HepG2 (cell line): ENCODE results near the gene ZWILCH. TPM values are rescaled to one million over a fixed set of nuclear protein-coding genes. Genes with fewer than 3 reads are reported as not detected.

Experiments used
- CHD4 ChIP-seq: fragments of 200-600 bp; sonication (generic); IDR thresholded peaks from 2 replicates; pipeline ENCODE4 v1.7.0; 2017; ENCODE audit warnings: mild to moderate bottlenecking, low read length, borderline replicate concordance
- HHEX ChIP-seq: IDR thresholded peaks from 2 replicates; pipeline ENCODE4 v1.6.1; 2016; ENCODE audit warnings: control low read depth
- HNF4G ChIP-seq, 2 experiments: sonication (generic) in 1 of 2; formaldehyde crosslinking in 1 of 2; IDR thresholded peaks; 2 replicates each; pipeline versions ENCODE4 v1.4.0 to v1.6.1; 2011 to 2020; ENCODE audit warnings: borderline replicate concordance in 2 of 2, low read depth in 2 of 2, mild to moderate bottlenecking in 2 of 2, low read length in 1 of 2, missing genetic modification reagents in 1 of 2, moderate library complexity in 1 of 2
- MEIS1 ChIP-seq: sonication (generic); formaldehyde crosslinking; IDR thresholded peaks from 2 replicates; pipeline ENCODE4 v1.9.0; 2021; ENCODE audit warnings: mild to moderate bottlenecking, missing genetic modification reagents, moderate library complexity, borderline replicate concordance
- NCOA5 ChIP-seq: sonication (generic); formaldehyde crosslinking; IDR thresholded peaks from 2 replicates; pipeline ENCODE4 v1.4.0; 2020; ENCODE audit warnings: missing genetic modification reagents
- ZBTB7A ChIP-seq: sonication (generic); formaldehyde crosslinking; IDR thresholded peaks from 2 replicates; pipeline ENCODE4 v1.8.0; 2022; ENCODE audit warnings: mild to moderate bottlenecking, missing genetic modification reagents
- ZNF569 ChIP-seq: sonication (generic); formaldehyde crosslinking; IDR thresholded peaks from 2 replicates; pipeline ENCODE4 v1.5.0; 2020; ENCODE audit warnings: mild to moderate bottlenecking, missing genetic modification reagents, moderate library complexity, borderline replicate concordance
- ZNF782 ChIP-seq: sonication (generic); formaldehyde crosslinking; IDR thresholded peaks from 2 replicates; pipeline ENCODE4 v1.4.0; 2020; ENCODE audit warnings: missing genetic modification reagents, mild to moderate bottlenecking, borderline replicate concordance
- polyA plus RNA-seq, 8 experiments: library from polyadenylated mRNA; depleted of rRNA in 3 of 8; stranded (reverse) in 7 of 8; unstranded in 1 of 8; fragments of >200 nt; fragmentation: Illumina TruSeq in 4 of 8; extraction: Trizol in 4 of 8; gene quantifications; 2 replicates each; pipeline versions ENCODE4 v1.2.1 to v1.2.3, GENCODE V29; 2011 to 2016; ENCODE audit warnings: low read depth in 4 of 8, missing spikeins in 1 of 8, mixed read lengths in 1 of 8; ENCODE audit not compliant: insufficient read depth in 1 of 8
- total RNA-seq, 5 experiments: library from RNA; depleted of rRNA; stranded (reverse); fragments of >200 nt; fragmentation: Illumina TruSeq; extraction: Trizol; gene quantifications; 2 replicates each; pipeline ENCODE4 v1.2.3, GENCODE V29; 2016; ENCODE audit warnings: low read depth in 1 of 5
- TF ChIP-seq, protein P1 (sequence below): IDR thresholded peaks from 2 replicates; pipeline ENCODE4 v1.6.1; 2012; ENCODE audit warnings: low read depth, low read length, improper control_type of control experiment
- TF ChIP-seq, protein P2 (sequence below): sonication (generic); formaldehyde crosslinking; IDR thresholded peaks from 2 replicates; pipeline ENCODE4 v1.5.1; 2020; ENCODE audit warnings: mild to moderate bottlenecking, missing genetic modification reagents, borderline replicate concordance
- TF ChIP-seq, protein P3 (sequence below): sonication (generic); formaldehyde crosslinking; IDR thresholded peaks from 2 replicates; pipeline ENCODE4 v1.4.0; 2020; ENCODE audit warnings: missing genetic modification reagents
- TF ChIP-seq, protein P4 (sequence below): sonication (generic); formaldehyde crosslinking; IDR thresholded peaks from 2 replicates; pipeline ENCODE4 v1.8.0; 2023; ENCODE audit warnings: mild to moderate bottlenecking, missing genetic modification reagents

ZWILCH gene
- total and polyA plus RNA-seq, 2 of the 13 experiments (the other 11 are each of a cell fraction or from before 2014, with no cell fraction given), result 9.5 to 27.8 TPM

DNA sequence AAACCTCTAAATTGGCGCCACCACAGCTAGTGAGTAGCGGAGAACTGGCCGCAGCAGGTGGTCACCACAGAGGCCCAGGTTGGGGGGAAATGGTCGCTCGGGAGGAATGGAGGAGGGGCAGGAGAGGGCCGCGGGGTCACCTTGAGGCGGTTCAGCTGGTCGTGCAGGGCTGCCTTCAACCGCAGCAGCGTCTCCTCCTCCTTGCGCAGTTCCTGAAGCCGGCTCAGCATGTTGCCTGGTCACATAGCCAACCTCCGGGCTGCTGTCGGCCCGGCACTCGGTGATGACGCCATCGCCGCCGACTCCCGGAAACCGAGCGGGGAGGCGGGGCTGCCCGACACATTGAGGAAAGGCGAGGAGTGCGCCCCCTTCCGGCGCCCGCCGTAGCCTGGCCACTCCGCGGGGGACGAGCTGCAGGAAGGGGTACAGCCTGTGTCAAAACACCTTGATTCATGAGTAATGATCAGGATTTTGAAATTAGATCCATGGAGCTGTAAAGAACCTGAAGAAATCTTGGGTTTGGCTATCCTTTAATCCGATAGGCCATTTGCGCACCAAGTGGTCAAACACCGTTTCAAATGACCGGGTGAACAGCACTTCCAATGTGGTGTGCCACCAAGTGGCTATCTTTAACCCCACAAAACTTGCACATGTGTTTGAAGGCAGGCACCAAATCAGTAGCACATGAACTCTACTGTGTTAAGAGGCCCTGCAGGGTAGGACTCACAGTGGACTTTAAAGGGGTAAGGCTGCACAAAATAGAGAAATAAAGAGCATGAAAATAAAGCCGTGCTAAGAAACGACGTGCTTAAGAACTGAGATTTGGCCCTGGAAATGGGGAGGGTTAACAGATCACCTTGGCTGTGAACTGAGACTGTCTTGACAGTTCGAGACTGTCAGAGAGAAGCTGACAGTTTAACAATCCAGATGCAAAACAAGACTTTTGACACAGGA, 7.3 kb upstream of the ZWILCH start, which contains the start of gene SNAPC5 (continued):
- TF ChIP-seq ZBTB7A, result 0 out of 2 replicates have a peak, but pooled peaks have one; percentile 13
- TF ChIP-seq MEIS1 (CRISPR knock-in tag), result peak; percentile 45; the same call in 1 of the 2 replicates
- TF ChIP-seq, protein P1, sequence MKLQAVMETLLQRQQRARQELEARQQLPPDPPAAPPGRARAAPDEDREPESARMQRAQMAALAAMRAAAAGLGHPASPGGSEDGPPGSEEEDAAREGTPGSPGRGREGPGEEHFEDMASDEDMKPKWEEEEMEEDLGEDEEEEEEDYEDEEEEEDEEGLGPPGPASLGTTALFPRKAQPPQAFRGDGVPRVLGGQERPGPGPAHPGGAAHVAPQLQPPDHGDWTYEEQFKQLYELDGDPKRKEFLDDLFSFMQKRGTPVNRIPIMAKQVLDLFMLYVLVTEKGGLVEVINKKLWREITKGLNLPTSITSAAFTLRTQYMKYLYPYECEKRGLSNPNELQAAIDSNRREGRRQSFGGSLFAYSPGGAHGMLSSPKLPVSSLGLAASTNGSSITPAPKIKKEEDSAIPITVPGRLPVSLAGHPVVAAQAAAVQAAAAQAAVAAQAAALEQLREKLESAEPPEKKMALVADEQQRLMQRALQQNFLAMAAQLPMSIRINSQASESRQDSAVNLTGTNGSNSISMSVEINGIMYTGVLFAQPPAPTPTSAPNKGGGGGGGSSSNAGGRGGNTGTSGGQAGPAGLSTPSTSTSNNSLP, result no peak
- TF ChIP-seq ZNF569 (CRISPR knock-in tag), result 0 out of 2 replicates have a peak, but pooled peaks have one; percentile 48
- no peak for TF ChIP-seq ZNF782 (CRISPR knock-in tag)
- no peak for TF ChIP-seq HHEX (CRISPR knock-in tag)
- TF ChIP-seq, protein P2, sequence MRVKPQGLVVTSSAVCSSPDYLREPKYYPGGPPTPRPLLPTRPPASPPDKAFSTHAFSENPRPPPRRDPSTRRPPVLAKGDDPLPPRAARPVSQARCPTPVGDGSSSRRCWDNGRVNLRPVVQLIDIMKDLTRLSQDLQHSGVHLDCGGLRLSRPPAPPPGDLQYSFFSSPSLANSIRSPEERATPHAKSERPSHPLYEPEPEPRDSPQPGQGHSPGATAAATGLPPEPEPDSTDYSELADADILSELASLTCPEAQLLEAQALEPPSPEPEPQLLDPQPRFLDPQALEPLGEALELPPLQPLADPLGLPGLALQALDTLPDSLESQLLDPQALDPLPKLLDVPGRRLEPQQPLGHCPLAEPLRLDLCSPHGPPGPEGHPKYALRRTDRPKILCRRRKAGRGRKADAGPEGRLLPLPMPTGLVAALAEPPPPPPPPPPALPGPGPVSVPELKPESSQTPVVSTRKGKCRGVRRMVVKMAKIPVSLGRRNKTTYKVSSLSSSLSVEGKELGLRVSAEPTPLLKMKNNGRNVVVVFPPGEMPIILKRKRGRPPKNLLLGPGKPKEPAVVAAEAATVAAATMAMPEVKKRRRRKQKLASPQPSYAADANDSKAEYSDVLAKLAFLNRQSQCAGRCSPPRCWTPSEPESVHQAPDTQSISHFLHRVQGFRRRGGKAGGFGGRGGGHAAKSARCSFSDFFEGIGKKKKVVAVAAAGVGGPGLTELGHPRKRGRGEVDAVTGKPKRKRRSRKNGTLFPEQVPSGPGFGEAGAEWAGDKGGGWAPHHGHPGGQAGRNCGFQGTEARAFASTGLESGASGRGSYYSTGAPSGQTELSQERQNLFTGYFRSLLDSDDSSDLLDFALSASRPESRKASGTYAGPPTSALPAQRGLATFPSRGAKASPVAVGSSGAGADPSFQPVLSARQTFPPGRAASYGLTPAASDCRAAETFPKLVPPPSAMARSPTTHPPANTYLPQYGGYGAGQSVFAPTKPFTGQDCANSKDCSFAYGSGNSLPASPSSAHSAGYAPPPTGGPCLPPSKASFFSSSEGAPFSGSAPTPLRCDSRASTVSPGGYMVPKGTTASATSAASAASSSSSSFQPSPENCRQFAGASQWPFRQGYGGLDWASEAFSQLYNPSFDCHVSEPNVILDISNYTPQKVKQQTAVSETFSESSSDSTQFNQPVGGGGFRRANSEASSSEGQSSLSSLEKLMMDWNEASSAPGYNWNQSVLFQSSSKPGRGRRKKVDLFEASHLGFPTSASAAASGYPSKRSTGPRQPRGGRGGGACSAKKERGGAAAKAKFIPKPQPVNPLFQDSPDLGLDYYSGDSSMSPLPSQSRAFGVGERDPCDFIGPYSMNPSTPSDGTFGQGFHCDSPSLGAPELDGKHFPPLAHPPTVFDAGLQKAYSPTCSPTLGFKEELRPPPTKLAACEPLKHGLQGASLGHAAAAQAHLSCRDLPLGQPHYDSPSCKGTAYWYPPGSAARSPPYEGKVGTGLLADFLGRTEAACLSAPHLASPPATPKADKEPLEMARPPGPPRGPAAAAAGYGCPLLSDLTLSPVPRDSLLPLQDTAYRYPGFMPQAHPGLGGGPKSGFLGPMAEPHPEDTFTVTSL, result no peak; the same call in 1 of the 2 replicates
- TF ChIP-seq, protein P3, sequence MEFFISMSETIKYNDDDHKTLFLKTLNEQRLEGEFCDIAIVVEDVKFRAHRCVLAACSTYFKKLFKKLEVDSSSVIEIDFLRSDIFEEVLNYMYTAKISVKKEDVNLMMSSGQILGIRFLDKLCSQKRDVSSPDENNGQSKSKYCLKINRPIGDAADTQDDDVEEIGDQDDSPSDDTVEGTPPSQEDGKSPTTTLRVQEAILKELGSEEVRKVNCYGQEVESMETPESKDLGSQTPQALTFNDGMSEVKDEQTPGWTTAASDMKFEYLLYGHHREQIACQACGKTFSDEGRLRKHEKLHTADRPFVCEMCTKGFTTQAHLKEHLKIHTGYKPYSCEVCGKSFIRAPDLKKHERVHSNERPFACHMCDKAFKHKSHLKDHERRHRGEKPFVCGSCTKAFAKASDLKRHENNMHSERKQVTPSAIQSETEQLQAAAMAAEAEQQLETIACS, result no peak
- no peak for TF ChIP-seq NCOA5
- no peak for TF ChIP-seq HNF4G (IDR thresholded peaks at IDR 0.05; ENCODE audit: borderline replicate concordance, low read depth, low read length)
- peak; percentile 61; the same call in 1 of the 2 replicates for TF ChIP-seq HNF4G (CRISPR knock-in tag; IDR thresholded peaks at IDR 0.05; ENCODE audit: borderline replicate concordance, low read depth)
- TF ChIP-seq, protein P4, sequence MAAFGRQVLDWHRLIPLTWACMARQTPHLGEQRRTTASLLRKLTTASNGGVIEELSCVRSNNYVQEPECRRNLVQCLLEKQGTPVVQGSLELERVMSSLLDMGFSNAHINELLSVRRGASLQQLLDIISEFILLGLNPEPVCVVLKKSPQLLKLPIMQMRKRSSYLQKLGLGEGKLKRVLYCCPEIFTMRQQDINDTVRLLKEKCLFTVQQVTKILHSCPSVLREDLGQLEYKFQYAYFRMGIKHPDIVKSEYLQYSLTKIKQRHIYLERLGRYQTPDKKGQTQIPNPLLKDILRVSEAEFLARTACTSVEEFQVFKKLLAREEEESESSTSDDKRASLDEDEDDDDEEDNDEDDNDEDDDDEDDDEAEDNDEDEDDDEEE (CRISPR knock-in tag), result peak; percentile 25; the same call in 1 of the 2 replicates
- no peak for TF ChIP-seq CHD4
